HepG2 (cell line): Measurements from ENCODE around the gene NAALADL1. TPM values are rescaled to one million over a fixed set of nuclear protein-coding genes. Genes with fewer than 3 reads are reported as not detected.

Experiments used
- ERF ChIP-seq: IDR thresholded peaks from 2 replicates; pipeline ENCODE4 v1.6.1; 2018; ENCODE audit warnings: missing biosample characterization, missing genetic modification reagents
- ISL2 ChIP-seq: sonication (generic); formaldehyde crosslinking; IDR thresholded peaks from 2 replicates; pipeline ENCODE4 v1.5.0; 2020; ENCODE audit warnings: missing genetic modification reagents
- KDM1A ChIP-seq: IDR thresholded peaks from 2 replicates; pipeline ENCODE4 v1.6.1; 2016; ENCODE audit warnings: missing compliant biosample characterization
- MLLT10 ChIP-seq: sonication (generic); formaldehyde crosslinking; IDR thresholded peaks from 2 replicates; pipeline ENCODE4 v1.4.0; 2020; ENCODE audit warnings: missing genetic modification reagents
- MXI1 ChIP-seq: IDR thresholded peaks from 3 replicates; pipeline ENCODE4 v1.6.1; 2012; ENCODE audit warnings: low read depth, low read length, inconsistent platforms, borderline replicate concordance
- NCOR1 ChIP-seq: fragments of 200-600 bp; sonication (generic); IDR thresholded peaks from 2 replicates; pipeline ENCODE4 v1.7.0; 2017; ENCODE audit warnings: antibody characterized with exemption, low read length, borderline replicate concordance
- NFE2L2 ChIP-seq: fragments of 150-350 bp; IDR thresholded peaks from 2 replicates; pipeline ENCODE4 v1.6.1; 2014; ENCODE audit warnings: low read length
- STAT5B ChIP-seq: sonication (generic); formaldehyde crosslinking; IDR thresholded peaks from 2 replicates; pipeline ENCODE4 v1.4.0; 2020; ENCODE audit warnings: missing genetic modification reagents
- ZMYM3 ChIP-seq: sonication (generic); formaldehyde crosslinking; IDR thresholded peaks from 2 replicates; pipeline ENCODE4 v1.5.1; 2020; ENCODE audit warnings: mild to moderate bottlenecking, missing genetic modification reagents
- ZMYM4 ChIP-seq: sonication (generic); formaldehyde crosslinking; IDR thresholded peaks from 2 replicates; pipeline ENCODE4 v1.8.1; 2023; ENCODE audit warnings: mild to moderate bottlenecking, missing genetic modification reagents
- ZNF124 ChIP-seq: sonication (generic); formaldehyde crosslinking; IDR thresholded peaks from 2 replicates; pipeline ENCODE4 v1.4.0; 2020; ENCODE audit warnings: missing genetic modification reagents
- polyA plus RNA-seq, 8 experiments: library from polyadenylated mRNA; depleted of rRNA in 3 of 8; stranded (reverse) in 7 of 8; unstranded in 1 of 8; fragments of >200 nt; fragmentation: Illumina TruSeq in 4 of 8; extraction: Trizol in 4 of 8; gene quantifications; 2 replicates each; pipeline versions ENCODE4 v1.2.1 to v1.2.3, GENCODE V29; 2011 to 2016; ENCODE audit warnings: low read depth in 4 of 8, missing spikeins in 1 of 8, mixed read lengths in 1 of 8; ENCODE audit not compliant: insufficient read depth in 1 of 8
- total RNA-seq, 5 experiments: library from RNA; depleted of rRNA; stranded (reverse); fragments of >200 nt; fragmentation: Illumina TruSeq; extraction: Trizol; gene quantifications; 2 replicates each; pipeline ENCODE4 v1.2.3, GENCODE V29; 2016; ENCODE audit warnings: low read depth in 1 of 5
- TF ChIP-seq, protein P1 (sequence below), 2 experiments: sonication (generic) in 1 of 2; formaldehyde crosslinking in 1 of 2; IDR thresholded peaks; 2 replicates each; pipeline versions ENCODE4 v1.4.0 to v1.6.1; 2016 to 2020; ENCODE audit warnings: borderline replicate concordance in 1 of 2, low read depth in 1 of 2, mild to moderate bottlenecking in 1 of 2, missing genetic modification reagents in 1 of 2
- TF ChIP-seq, protein P2 (sequence below): sonication (generic); formaldehyde crosslinking; conservative IDR thresholded peaks from 2 replicates; pipeline ENCODE4 v1.5.0; 2020; ENCODE audit warnings: missing genetic modification reagents
- TF ChIP-seq, protein P3 (sequence below), 2 experiments: fragments of 450-650 bp in 1 of 2; sonication (generic) in 1 of 2; formaldehyde crosslinking in 1 of 2; IDR thresholded peaks; 2 replicates each; pipeline versions ENCODE4 v1.6.1 to v1.8.0; 2016 to 2022; ENCODE audit warnings: antibody characterized with exemption in 1 of 2, mild to moderate bottlenecking in 1 of 2, missing genetic modification reagents in 1 of 2

Gene NAALADL1
- total and polyA plus RNA-seq, 2 of the 13 experiments (the other 11 are each of a cell fraction or from before 2014, with no cell fraction given) = 9.3 to 33.9 TPM

DNA sequence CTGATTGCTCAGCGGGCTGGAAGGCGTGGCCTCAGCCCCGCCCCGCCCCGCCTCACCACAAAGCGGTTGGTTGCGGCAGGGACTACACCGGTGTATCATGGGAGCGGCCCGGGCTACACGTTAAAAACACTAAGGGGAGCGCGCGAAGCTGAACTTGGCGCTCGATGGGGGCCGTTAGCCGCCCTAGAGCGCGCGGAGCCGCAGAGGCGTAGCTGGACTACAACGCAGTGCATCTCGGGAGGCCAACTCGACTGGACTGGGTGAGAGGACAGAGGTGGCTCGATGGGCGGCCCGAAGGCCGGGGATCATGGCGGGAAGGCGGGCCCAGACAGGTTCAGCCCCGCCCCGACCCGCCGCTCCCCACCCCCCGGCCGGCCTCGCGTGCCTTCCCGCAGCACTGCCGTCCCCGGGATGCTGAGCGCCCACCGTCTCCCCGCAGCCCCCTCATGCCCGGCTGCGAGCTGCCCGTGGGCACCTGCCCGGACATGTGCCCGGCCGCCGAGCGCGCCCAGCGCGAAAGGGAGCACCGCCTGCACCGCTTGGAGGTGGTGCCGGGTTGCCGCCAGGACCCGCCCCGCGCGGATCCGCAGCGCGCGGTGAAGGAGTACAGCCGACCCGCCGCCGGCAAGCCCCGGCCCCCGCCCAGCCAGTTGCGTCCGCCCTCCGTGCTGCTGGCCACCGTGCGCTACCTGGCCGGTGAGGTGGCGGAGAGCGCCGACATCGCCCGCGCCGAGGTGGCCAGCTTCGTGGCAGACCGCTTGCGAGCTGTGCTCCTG lies 17.3 kb downstream of the NAALADL1 start, which contains the start of gene SAC3D1 (continued):
- TF ChIP-seq, protein P1, sequence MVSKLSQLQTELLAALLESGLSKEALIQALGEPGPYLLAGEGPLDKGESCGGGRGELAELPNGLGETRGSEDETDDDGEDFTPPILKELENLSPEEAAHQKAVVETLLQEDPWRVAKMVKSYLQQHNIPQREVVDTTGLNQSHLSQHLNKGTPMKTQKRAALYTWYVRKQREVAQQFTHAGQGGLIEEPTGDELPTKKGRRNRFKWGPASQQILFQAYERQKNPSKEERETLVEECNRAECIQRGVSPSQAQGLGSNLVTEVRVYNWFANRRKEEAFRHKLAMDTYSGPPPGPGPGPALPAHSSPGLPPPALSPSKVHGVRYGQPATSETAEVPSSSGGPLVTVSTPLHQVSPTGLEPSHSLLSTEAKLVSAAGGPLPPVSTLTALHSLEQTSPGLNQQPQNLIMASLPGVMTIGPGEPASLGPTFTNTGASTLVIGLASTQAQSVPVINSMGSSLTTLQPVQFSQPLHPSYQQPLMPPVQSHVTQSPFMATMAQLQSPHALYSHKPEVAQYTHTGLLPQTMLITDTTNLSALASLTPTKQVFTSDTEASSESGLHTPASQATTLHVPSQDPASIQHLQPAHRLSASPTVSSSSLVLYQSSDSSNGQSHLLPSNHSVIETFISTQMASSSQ (IDR thresholded peaks at IDR 0.05; ENCODE audit: low read depth) = no peak
- TF ChIP-seq, protein P1 (CRISPR knock-in tag; IDR thresholded peaks at IDR 0.05; ENCODE audit: borderline replicate concordance) = 0 out of 2 replicates have a peak, but pooled peaks have one; percentile 22
- TF ChIP-seq STAT5B (CRISPR knock-in tag) (no peak), MXI1 (peak; percentile 76; the same call in 2 of the 3 replicates), KDM1A (CRISPR knock-in tag) (no peak), MLLT10 (CRISPR knock-in tag) (no peak), ERF (peak; percentile 61; the same call in 1 of the 2 replicates), ZMYM3 (no peak), ISL2 (CRISPR knock-in tag) (peak; percentile 47; the same call in 1 of the 2 replicates), NCOR1 (no peak), ZNF124 (0 out of 2 replicates have a peak, but pooled peaks have one; percentile 13), ZMYM4 (CRISPR knock-in tag) (peak; percentile 61; the same call in 1 of the 2 replicates), NFE2L2 (no peak)
- TF ChIP-seq, protein P2, sequence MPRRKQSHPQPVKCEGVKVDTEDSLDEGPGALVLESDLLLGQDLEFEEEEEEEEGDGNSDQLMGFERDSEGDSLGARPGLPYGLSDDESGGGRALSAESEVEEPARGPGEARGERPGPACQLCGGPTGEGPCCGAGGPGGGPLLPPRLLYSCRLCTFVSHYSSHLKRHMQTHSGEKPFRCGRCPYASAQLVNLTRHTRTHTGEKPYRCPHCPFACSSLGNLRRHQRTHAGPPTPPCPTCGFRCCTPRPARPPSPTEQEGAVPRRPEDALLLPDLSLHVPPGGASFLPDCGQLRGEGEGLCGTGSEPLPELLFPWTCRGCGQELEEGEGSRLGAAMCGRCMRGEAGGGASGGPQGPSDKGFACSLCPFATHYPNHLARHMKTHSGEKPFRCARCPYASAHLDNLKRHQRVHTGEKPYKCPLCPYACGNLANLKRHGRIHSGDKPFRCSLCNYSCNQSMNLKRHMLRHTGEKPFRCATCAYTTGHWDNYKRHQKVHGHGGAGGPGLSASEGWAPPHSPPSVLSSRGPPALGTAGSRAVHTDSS (CRISPR knock-in tag) = no peak
- TF ChIP-seq, protein P3, sequence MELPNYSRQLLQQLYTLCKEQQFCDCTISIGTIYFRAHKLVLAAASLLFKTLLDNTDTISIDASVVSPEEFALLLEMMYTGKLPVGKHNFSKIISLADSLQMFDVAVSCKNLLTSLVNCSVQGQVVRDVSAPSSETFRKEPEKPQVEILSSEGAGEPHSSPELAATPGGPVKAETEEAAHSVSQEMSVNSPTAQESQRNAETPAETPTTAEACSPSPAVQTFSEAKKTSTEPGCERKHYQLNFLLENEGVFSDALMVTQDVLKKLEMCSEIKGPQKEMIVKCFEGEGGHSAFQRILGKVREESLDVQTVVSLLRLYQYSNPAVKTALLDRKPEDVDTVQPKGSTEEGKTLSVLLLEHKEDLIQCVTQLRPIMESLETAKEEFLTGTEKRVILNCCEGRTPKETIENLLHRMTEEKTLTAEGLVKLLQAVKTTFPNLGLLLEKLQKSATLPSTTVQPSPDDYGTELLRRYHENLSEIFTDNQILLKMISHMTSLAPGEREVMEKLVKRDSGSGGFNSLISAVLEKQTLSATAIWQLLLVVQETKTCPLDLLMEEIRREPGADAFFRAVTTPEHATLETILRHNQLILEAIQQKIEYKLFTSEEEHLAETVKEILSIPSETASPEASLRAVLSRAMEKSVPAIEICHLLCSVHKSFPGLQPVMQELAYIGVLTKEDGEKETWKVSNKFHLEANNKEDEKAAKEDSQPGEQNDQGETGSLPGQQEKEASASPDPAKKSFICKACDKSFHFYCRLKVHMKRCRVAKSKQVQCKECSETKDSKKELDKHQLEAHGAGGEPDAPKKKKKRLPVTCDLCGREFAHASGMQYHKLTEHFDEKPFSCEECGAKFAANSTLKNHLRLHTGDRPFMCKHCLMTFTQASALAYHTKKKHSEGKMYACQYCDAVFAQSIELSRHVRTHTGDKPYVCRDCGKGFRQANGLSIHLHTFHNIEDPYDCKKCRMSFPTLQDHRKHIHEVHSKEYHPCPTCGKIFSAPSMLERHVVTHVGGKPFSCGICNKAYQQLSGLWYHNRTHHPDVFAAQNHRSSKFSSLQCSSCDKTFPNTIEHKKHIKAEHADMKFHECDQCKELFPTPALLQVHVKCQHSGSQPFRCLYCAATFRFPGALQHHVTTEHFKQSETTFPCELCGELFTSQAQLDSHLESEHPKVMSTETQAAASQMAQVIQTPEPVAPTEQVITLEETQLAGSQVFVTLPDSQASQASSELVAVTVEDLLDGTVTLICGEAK (IDR thresholded peaks at IDR 0.05) = no peak
- TF ChIP-seq, protein P3 (CRISPR knock-in tag; IDR thresholded peaks at IDR 0.05) = peak; percentile 66
